Fibroblast of villous mesenchyme (primary cell): ENCODE data around the gene LRRC72. TPM values are rescaled to one million over a fixed set of nuclear protein-coding genes. Genes with fewer than 3 reads are reported as not detected.
"Not testable (repeated sequence)": the region's sequence is repeated elsewhere in the genome, so short reads cannot be mapped to it uniquely, and the experiment has no call there.

ENCODE experiments used
- DNase-seq: peaks from one replicate; pipeline ENCODE4 v3.0.0-alpha.2; 2010; ENCODE audit warnings: low read depth
- H3K4me3 ChIP-seq: 2 replicates; pipeline ENCODE4 v1.5.1; 2011; ENCODE audit warnings: low read depth, mild to moderate bottlenecking, low read length
- CTCF ChIP-seq: IDR thresholded peaks from 2 replicates; pipeline ENCODE4 v1.5.1; 2012; ENCODE audit warnings: low read depth, mild to moderate bottlenecking, low read length; ENCODE audit not compliant: insufficient read depth
- total RNA-seq: library from RNA; depleted of rRNA; stranded (reverse); fragments of >200 nt; gene quantifications from 2 replicates; pipeline ENCODE4 v1.2.3, GENCODE V29; 2012

Gene LRRC72
- total RNA-seq, 1 donor: not detected

GRCh38 chr7:16509829-16510228 is 16.8 kb upstream of the LRRC72 start:
- no peak for DNase-seq
- no peak overlapping the region for H3K4me3 ChIP-seq
- no peak for TF ChIP-seq CTCF

- H3K4me3 ChIP-seq: no peak overlapping the region
- no peak for TF ChIP-seq CTCF
- DNase-seq: no peak
These were observed 15.3 kb upstream of the LRRC72 start for GRCh38 chr7:16511314-16511713.

GRCh38 chr7:16512097-16512496 is 14.5 kb upstream of the LRRC72 start:
- DNase-seq: no peak
- H3K4me3 ChIP-seq: no peak overlapping the region
- TF ChIP-seq CTCF: no peak

GRCh38 chr7:16514271-16514670 is 12.4 kb upstream of the LRRC72 start:
- no peak for TF ChIP-seq CTCF

GRCh38 chr7:16514729-16515128 is 11.9 kb upstream of the LRRC72 start:
- no peak for TF ChIP-seq CTCF
- no peak overlapping the region for H3K4me3 ChIP-seq

More at GRCh38 chr7:16514271-16514670, 12.4 kb upstream of the LRRC72 start:
- DNase-seq: no peak
- no peak overlapping the region for H3K4me3 ChIP-seq

GRCh38 chr7:16515785-16516685 is 10.6 kb upstream of the LRRC72 start:
- TF ChIP-seq CTCF: no peak
- no peak overlapping the region for H3K4me3 ChIP-seq
- no peak for DNase-seq

More at GRCh38 chr7:16514729-16515128, 11.9 kb upstream of the LRRC72 start:
- DNase-seq: no peak

- not testable (repeated sequence) for DNase-seq, H3K4me3 ChIP-seq
These were observed 6.6 kb upstream of the LRRC72 start for GRCh38 chr7:16519985-16520384.
